G401 (cell line): ENCODE results near the gene TMEM237. TPM values are rescaled to one million over a fixed set of nuclear protein-coding genes. Genes with fewer than 3 reads are reported as not detected.
A peak's percentile ranks its signal among the peaks of the same experiment; 100 is the strongest.

Experiments used
- DNase-seq: peaks from one replicate; pipeline ENCODE4 v3.0.0-alpha.2; 2015; ENCODE audit warnings: low spot score
- in situ Hi-C: cut with HindIII; loops from 2 replicates; pipeline ENCODE4 v1.10.0; 2016; ENCODE audit warnings: low sequenced_read_pairs, mixed read lengths
- total RNA-seq: library from RNA; depleted of rRNA; stranded (reverse); fragments of >200 nt; shearing (Covaris generic); gene quantifications from 2 replicates; pipeline ENCODE4 v1.2.3, GENCODE V29; 2014

Gene TMEM237
- total RNA-seq, 1 experiment from 2014 or later: 240 TPM

DNA sequence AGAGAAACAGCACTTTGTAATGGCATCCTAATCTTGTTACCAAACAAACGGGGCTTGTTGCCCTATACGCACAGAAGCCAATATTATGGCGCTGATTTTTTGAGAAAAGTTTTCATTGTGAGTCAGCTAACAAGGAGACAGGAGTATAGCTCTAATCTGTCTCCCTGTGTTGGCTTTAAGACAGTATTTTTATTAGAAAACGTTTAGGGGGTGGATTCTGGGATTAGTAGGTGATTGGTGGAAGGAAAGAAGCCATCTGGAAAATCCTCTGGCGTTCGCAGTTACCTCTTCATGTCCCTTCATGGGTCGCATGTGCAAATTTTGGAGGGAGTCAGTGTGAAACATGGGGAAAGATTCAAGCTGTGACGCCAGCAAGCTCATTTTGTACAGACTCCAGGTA is 698 bp upstream of the TMEM237 start:
- in situ Hi-C loops: no loop called here

DNA sequence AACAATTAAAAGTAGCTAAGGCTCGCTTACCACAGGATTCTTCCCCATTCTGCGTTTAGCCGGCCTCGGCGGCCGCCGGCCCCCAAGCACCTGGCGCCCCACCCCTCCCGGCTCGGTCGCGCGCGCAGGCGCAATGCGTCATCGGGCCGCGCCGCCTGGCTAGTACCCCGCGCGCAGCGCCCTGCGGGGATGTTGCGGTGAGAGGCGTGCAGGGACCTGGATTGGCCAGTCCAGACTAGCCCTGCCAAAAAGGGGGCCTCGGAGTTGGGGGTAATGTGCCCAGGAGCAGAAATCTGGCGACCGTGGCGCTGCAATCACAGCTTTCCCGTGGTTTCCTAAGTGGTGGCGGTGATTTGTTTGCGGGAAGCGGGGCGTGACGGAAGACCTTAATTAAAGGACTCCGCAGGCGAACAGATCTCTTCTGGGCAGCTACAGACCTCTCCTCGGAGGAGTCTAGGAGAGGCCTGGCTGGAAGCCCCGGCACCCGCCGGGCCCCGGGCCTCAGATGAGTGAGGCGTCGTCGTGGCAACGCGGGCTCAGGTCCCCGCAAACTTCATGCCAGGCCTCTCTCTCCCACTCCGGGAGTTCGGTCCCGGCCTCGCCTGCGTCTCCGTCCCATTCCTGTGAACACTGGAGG is 606 bp downstream of the TMEM237 start:
- in situ Hi-C loops: no loop called here
- peak; percentile 85 for DNase-seq

More for the DNA sequence above, 698 bp upstream of the TMEM237 start:
- DNase-seq: peak; percentile 72

DNA sequence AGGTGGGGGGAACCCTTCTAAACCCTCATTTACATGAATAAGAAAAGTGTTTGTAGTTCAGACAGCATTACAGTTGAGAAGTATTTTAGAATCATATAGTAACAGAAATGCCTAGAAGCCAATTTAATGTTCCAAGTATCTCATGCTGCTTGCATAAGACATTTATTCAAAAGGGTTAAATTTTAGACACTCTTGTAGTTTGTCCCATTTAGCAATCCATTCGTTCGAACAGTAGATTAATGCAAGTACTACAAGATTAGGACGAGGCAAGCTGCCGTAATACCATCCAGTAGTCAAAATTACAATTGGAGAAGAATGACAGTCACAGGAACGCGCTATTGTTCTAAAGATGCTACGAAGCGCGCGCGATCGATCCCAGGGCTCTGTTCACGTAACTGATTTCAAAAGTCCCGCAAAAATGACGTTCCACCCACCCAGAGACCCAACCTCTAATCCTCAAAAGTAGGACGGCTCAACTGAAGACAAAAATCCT is 1.2 kb downstream of the TMEM237 start:
- in situ Hi-C loops: no loop called here
- no peak for DNase-seq

DNA sequence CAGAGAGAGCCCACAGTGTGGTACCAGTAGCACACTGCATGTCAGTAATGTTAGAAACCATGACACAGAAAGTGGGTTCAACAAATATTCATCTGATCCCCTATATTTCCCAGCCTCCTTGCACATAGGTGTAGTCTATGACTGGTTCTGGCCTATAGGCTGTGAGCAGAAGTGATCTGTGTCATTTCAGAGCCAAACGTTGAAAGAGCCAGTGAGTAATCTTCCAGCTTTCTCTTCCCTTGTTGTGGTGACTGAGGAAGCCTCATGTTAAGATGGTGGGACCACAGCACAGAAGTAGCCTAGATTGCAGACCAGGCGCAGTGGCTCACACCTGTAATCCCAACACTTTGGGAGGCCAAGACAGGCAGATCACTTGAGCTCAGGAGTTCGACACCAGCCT is 4.1 kb downstream of the TMEM237 start:
- DNase-seq: no peak
- in situ Hi-C loops: no loop called here

DNA sequence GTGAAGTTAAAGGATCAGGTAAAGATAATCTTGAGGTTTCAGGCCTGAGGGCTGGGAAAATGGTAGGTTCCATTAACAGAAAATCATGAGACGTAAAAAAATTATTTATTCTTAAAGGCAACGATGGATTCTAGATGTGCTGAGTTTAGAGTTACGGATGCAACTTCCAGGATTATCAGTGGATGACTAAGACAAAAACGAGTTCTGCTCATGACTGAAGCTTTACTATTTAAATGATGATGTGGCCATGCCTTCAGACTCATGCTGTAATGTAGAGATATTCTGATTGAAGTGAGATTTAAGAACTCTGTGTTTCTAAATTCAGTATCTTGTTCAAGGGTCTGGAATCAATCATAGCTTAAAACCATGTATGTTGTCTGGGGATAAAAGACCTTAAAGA is 5.0 kb downstream of the TMEM237 start:
- DNase-seq: no peak
- in situ Hi-C loops: no loop called here

DNA sequence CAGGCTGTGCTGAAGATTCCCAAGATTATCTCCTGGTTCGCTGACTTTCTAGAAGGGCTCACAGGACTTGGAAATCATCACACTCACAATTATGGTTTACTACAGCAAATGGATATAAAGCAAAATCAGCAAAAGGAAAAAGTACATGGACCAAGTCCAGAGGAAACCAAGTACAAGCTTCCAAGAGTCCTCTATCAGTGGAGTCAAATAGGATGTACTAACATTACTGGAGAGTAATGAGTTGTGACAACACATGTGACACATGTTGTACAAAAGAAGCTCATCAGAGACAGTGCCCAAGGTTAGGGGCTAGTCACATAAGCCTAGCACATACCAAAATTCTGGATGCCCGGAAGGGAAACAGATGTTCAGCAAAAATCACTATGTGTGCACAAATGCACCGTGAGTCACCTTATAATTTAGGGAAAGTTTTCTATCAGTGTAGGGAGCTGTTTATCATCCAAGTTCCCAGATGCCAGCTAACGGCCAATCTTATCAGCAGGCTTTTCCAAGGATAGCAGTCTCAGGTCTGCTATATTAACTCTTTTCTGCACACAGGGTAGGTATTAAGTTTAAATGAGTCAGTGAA is 9.5 kb downstream of the TMEM237 start:
- no peak for DNase-seq
- in situ Hi-C loops: no loop called here

DNA sequence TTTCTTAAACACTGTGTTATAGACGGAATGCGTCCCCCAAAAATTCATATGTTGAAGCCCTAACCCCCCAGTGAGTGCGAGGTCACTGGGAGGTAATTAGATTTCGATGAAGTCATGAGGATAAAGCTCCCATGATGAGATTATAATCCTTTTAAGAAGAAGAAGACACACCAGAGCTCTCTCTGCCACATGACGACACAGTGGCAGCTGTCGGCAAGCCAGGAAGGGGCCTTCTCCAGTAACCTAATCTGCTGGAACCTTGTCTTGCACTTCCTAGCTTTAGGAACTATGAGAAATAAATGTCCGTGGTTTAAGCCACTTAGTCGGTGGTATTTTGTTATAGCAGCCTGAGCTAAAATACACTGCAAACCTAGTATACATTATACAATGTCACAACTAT is 12.3 kb downstream of the TMEM237 start:
- DNase-seq: no peak
- in situ Hi-C loops: no loop called here

DNA sequence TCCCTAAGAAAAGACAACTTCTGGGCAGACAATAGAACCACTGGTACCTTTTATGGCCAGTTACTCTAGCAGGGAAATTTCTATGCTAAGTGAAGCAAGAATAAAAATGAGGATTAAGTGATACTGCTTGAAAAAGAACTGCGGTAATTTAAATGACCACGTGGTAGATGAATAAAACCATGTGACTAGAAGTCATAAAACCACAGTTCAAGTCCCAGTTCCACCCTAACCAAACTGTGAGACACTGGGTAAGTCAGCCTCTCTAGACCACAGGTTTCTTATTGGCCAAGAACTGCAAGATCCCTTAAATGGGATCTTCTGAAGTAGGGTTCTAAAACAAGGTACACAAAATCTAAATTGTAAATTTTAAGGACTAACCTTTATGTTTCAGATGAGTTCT is 12.7 kb downstream of the TMEM237 start:
- in situ Hi-C loops: no loop called here
- no peak for DNase-seq

DNA sequence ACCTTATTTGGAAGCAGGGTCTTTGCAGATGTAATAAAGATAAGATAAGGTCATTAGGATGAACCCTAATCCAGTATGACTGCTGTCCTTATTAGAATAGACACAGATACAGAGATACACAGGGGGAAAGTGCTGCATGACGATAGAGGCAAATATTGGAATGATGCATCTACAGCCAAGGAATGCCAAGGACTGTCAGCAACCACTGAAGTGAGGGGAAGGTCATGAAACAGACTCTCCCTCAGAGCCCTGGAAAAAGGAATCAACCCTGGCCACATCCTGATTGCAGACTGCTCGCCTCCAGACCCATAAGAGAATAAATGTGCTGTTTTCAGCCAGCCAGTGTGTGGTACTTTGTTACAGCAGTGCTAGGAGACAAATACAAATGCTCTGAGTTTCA is 14.8 kb downstream of the TMEM237 start:
- DNase-seq: no peak
- in situ Hi-C loops: no loop called here

DNA sequence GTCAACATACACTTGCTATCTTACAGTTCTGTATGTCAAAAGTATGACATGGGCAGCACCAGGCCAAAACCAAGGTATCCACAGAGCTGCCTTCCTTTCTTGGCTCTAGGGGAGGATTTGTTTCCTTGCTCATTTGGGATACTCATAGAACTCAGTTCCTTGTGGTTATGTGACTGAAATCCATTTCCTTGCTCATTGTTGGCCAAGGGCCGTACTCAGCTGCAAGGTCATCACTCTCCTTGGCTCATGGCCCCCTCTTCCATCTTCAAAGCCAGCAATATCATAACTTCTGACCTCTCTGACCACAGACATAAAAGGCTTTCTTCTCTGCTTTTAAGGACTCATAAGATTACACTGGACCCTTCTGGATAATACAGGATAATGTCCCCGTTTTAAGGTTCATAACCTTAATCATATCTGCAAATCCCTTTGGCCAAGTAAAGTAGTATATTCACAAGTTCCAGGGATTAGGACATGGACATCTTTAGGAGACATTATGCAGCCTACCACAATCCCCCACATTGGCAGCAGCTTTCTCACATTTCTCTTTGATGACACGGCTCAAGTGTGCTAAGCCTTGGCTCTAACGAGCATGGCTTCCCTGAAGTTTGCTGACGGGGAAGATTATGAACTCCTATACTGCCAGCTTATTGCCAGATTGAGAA is 20.9 kb downstream of the TMEM237 start:
- in situ Hi-C loops: no loop called here
- no peak for DNase-seq

DNA sequence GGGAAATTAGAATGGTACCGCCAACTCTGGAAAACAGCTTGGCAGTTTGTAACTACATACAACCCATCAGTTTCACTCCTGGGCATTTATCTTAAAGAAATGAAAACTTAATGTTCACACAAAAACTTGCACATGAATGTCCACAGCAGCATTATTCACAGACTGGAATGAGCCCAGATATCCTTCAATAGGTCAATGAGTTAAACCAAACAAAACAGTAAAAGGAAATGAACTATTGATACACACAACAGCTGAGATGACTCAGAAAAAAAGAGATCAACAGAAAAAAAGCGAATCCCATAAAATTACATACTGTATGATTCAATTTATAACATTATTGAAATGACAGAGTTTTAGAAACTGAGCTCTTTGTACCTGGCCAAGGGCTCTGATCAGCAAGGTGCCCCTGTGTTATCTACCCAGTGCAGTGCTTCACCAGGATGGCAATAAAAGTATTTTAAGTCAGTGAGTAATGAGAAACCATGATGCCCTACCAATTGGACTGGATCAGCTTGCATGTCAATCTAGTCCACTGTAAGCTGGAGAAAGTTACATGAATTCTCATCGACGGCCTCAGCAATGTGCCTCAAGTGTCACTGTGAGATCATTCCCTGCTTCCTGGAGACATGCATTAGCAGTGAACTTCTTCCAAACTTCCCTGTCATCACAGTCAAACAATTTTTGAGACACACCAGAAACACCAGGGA is 21.9 kb downstream of the TMEM237 start:
- DNase-seq: no peak
- in situ Hi-C loops: no loop called here

DNA sequence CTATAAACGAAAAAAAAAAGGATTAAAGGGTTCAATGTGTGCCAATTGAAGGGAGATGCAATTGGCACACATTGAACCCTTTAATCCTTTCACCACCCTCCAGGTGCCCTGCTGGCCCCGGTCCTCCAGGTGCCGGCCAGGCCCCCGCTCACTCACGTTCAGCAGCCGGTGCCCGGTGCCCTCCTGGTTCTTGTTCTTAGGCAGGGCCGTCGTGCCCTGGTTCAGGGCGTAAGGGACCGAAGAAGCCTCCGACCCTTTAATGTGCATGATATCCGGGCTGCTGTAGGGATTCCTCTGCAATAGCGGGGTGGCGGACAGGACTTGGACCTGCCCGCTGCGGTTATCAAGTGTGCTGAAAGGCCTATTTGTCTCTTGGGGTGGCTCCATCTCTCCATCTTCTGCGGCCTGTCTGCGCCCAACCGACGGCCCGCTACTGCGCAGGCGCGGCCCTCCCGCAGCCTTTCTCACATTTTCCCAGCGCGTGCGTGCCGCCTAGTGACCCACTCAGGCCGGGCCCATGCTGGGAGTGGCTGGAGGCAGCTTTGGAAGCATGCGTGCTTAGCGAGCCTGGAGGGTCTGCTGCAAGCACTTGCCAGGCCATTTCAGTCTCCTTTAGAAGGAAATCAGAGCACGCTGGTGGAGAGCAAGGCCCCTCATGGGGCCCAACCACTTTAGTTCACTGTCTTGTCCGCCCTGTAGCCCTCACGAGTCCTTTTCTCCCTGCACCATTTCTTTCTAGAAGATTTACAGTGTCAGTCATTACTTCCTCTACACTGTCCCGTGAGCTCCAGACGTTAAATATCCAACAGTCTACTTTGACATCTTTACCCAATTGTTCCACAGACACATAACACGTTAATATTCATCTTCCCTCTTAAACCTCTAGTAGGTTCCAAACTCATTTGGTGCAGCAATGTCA is 24.3 kb downstream of the TMEM237 start:
- in situ Hi-C loops: no loop called here

DNA sequence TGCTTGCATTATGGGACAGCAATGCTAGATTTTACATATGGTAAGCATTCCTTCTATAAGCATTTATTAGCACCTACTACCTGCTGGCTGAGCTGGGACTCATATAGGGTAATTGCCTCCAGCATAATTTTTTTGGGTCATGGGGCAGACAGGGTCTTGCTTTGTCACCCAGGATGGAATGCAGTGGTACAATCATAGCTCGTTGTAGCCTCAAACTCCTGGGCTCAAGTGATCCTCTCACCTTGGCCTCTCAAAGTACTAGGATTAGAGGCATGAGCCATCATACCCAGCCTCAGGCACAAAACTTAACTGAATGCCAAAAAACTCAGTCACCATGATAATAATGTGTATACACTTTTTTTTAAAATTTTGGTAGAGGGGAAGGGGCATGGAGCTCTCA is 35.3 kb downstream of the TMEM237 start:
- no peak for DNase-seq
- in situ Hi-C loops: no loop called here

More for the DNA sequence above, 24.3 kb downstream of the TMEM237 start:
- DNase-seq: peak; percentile 19

DNA sequence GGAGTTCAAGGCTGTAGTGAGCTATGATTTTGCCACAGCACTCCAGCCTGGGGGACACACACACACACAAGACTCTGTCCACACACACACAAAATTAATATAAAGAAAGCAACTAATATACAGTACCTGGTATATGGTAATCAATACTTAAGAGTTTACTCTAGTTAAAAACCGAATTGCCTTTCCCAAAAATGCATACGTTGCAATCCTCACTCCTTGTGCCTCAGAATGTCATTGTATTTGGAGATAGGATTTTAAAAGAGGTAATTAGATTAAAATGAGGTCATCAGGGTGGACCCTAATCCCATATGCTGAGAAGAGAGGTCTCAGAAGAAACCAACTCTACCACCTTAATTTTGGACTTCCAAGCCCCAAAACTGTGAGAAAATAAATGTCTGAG is 35.7 kb downstream of the TMEM237 start:
- DNase-seq: no peak
- in situ Hi-C loops: no loop called here

DNA sequence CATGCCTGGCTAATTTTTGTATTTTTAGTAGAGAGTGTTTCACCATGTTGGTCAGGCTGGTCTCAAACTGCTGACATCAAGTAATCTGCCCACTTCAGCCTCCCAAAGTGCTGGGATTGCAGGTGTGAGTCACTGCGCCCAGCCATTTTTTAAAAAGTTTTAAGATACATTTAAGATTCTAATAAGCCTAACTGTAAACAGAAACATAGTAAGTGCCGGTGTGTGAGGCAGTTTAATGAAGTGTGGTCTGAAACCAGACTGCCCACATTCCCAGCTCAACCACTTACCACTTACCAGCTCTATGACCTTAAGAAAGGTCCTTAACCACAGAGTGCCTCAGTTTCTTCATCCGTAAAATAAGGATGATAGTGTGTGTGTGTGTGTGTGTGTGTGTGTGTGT is 42.4 kb downstream of the TMEM237 start:
- no peak for DNase-seq
- in situ Hi-C loops: no loop called here

DNA sequence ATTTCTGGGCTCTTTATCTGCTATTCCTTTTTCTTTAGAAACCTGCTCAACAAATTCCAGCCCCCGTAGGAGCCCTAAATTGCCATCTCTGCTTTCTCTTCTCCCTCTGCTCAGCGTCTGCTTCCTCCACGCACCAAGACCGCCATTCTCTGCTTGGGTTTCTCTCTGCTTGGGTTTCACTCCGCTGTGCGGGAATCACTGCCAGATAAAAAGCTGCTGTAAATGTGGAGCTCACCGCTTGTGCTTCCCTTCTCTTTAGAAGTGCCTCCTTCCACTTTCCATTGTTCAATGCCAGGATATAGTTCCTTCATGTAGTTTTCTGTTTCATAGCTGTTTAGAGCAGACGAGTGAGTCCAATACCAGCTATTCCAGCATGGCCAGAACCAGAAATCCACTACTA is 45.9 kb downstream of the TMEM237 start:
- no peak for DNase-seq

DNA sequence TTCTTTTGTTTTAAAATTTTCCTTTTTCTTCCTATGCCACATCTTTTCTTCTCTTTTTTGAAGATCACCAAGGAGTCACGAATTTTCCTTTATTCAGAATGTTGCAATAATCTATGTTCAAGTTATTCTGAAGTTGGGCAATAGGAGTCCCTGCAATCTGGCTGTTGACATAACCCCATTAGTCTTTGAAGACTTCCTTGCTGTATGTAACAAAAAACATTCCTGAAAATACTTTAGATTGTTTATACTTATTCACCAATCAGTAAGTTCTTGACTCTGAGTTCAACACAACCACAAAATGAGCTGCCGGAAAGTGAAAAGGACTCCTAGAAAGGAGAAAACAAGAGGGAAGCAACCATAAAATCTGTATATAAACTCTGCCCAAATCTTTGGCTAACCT is 62.8 kb downstream of the TMEM237 start:
- no peak for DNase-seq
- in situ Hi-C loops: no loop called here

More for the DNA sequence above, 45.9 kb downstream of the TMEM237 start:
- in situ Hi-C loops: no loop called here

DNA sequence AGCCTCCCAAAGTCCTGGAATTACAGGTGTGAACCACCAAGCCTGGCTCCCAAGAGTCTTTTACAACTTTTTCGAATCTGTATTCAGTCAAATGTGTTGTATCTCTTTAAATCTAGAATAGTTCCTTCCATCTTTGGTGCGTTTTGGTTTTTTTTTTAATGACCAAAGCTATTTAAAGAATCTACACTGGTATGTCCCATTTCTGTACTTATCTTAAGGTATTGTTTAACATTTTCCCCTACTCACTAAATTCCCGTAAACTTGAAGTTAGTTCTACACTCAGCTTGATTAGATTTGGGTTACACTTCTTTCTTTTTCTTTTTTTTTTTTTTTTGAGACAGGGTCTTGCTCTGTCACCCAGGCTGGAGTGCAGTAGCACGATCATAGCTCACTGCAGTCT is 63.8 kb downstream of the TMEM237 start:
- DNase-seq: no peak
- in situ Hi-C loops: no loop called here

DNA sequence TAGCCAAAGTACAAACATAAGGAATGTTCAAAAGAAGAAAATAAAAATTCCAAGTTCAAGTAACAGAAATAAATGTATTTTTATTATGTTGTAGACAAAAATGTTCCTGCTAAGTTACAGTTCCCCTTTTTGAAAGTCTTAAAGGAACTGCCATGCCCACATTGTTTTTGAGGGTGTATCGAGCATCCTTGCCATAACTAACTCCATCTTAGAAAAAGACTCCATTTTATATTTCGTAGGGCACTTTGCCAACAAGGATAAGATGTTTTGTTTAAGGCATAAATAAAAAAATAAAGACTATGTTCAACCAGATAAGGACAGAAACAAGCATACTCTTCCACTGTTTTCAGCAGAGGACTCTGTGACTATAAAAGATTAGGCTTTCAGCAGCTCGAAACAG is 67.3 kb downstream of the TMEM237 start:
- no peak for DNase-seq
- in situ Hi-C loops: no loop called here
